GM18867 (cell line): ENCODE measurements around the gene DPM2.
A peak's percentile ranks its signal among the peaks of the same experiment; 100 is the strongest.

ENCODE experiments used
- ATAC-seq: cut with Tn5 transposase; IDR thresholded peaks from one replicate; pipeline ENCODE4 v1.9.1; 2021; ENCODE audit warnings: mild to moderate bottlenecking, moderate library complexity; ENCODE audit not compliant: unreplicated experiment

DPM2 gene

GRCh38 chr9:127937388-127938297 is at the start of gene DPM2:
Gene DPM2, minus strand, starts transcription at chr9:127937854. Its CDS starts 34 bp downstream, at chr9:127937820.
- ATAC-seq: peak; percentile 86

- peak; percentile 33 for ATAC-seq
Measured at GRCh38 chr9:127987103-127987614, 49.5 kb upstream of the DPM2 start.

GRCh38 chr9:127985011-127985410 is 47.4 kb upstream of the DPM2 start:
- ATAC-seq: no peak

- ATAC-seq: peak; percentile 36
Measured at GRCh38 chr9:127983847-127984289, 46.2 kb upstream of the DPM2 start.

GRCh38 chr9:127982912-127983311 is 45.3 kb upstream of the DPM2 start:
- no peak for ATAC-seq

- no peak for ATAC-seq
Measured at GRCh38 chr9:127981559-127982121, 44.0 kb upstream of the DPM2 start.

GRCh38 chr9:127980706-127981558 is 43.3 kb upstream of the DPM2 start, which contains the start of gene EEIG1:
Gene EEIG1, minus strand, starts transcription at chr9:127980989. Its CDS starts 852 bp downstream, at chr9:127980137.
- ATAC-seq: peak; percentile 76

- peak; percentile 37 for ATAC-seq
Measured at GRCh38 chr9:127980060-127980705, 42.5 kb upstream of the DPM2 start.

- ATAC-seq: no peak
Measured at GRCh38 chr9:127979333-127980059, 41.8 kb upstream of the DPM2 start.

- ATAC-seq: no peak
Measured at GRCh38 chr9:127979015-127979332, 41.3 kb upstream of the DPM2 start.

- ATAC-seq: no peak
Measured at GRCh38 chr9:127977884-127978647, 40.4 kb upstream of the DPM2 start.

GRCh38 chr9:127977009-127977883 is 39.6 kb upstream of the DPM2 start:
- ATAC-seq: no peak

GRCh38 chr9:127976498-127976897 is 38.8 kb upstream of the DPM2 start:
- no peak for ATAC-seq

GRCh38 chr9:127975376-127976315 is 38.0 kb upstream of the DPM2 start:
- ATAC-seq: no peak

- ATAC-seq: no peak
Measured at GRCh38 chr9:127974769-127975261, 37.2 kb upstream of the DPM2 start.

GRCh38 chr9:127974001-127974768 is 36.5 kb upstream of the DPM2 start:
- no peak for ATAC-seq
